ENCODE data around the gene C9orf57.
"Not testable (repeated sequence)": the region's sequence is repeated elsewhere in the genome, so short reads cannot be mapped to it uniquely, and the experiment has no call there.

C9orf57 gene

GRCh38 chr9:72022841-72023240, 37.6 kb downstream of the C9orf57 start:
- DNase-seq: no peak

GRCh38 chr9:72013292-72013760, 47.1 kb downstream of the C9orf57 start:
- DNase-seq: no peak

DNA sequence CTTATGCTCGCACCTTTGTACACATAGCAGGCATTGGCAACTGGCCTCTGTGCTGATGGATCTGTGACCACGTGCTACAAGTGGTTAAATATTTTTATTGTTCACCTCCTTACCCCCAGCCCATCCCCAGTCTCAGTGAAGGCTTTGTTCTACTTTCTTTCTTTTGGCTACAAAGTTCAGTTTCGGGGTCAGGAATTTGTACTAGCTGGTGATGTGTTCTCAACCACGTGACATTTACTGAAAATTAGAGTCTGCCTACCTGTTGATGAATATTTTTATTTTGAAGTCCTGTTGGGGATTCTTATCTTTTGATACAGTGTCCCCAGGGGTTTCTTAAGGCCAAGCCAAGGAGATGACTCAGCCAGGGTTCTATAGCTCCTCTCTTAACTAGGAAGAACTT, 47.8 kb downstream of the C9orf57 start:
- no peak for DNase-seq

DNA sequence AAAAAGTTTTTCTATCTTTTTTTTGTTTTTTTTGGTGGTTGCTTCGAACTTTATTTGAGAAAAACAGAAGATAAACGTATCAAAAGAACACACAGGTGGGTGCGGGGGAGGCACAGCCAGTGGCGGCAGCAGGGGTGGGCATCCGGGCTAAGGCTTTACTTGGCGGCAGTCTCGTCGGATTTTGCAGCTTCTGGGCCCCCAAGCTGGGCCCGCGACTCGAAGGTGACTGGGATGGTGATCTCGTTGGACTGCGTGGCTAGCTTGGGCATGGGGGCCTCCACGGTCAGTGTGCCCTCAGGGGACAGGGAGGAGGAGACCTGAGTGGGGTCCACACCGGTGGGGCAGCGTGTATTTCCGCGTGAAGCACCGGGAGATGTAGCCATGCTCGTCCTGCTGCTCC, 52.7 kb downstream of the C9orf57 start:
- not testable (repeated sequence) for DNase-seq

DNA sequence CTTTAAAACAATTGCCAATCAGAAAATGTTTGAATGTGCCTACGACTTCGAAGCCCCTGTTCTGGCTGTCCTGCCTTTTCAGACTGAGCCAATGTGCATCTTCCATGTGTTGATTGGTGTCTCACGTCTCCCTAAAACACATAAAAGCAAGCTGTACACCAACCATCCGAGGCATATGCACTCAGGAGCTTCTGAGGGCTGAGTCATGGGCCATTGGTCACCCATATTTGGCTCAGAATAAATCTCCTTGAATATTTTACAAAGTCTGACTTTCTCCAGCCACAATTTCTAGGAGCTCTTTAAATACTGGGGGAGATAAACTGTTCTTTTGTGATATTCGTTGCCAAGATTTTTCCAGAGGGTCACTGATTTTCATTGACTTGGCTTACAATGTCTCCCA, 53.9 kb downstream of the C9orf57 start:
- no peak for DNase-seq

- DNase-seq: no peak
These were observed 55.0 kb downstream of the C9orf57 start for GRCh38 chr9:72005451-72005850.

Measured in stimulated activated CD4-positive, alpha-beta T cell treated with anti-CD3 and anti-CD28 coated beads, Interleukin-2, amount 100 ng/mL, for 24 hours (primary cell).